GM12801 (cell line): Measurements from ENCODE around the gene SRP9.

ENCODE experiments used
- CTCF ChIP-seq: IDR thresholded peaks from one replicate; pipeline ENCODE4 v1.5.1; 2011; ENCODE audit warnings: control low read depth; ENCODE audit not compliant: insufficient read length; ENCODE audit errors: extremely low read depth

The SRP9 gene

GRCh38 chr1:225794954-225795353 is 17.3 kb downstream of the SRP9 start:
- no peak for TF ChIP-seq CTCF

- no peak for TF ChIP-seq CTCF
Observed at GRCh38 chr1:225806249-225806648, 28.6 kb downstream of the SRP9 start.

GRCh38 chr1:225808136-225808535 is 30.5 kb downstream of the SRP9 start:
- no peak for TF ChIP-seq CTCF

GRCh38 chr1:225809842-225810578 is 32.4 kb downstream of the SRP9 start, which contains the start of gene EPHX1:
Gene EPHX1 (plus strand): TSS chr1:225810124. CDS start chr1:225828730, 18,606 bp downstream.
- TF ChIP-seq CTCF: no peak

- TF ChIP-seq CTCF: no peak
Observed at GRCh38 chr1:225811622-225812487, 34.2 kb downstream of the SRP9 start.

GRCh38 chr1:225812488-225813213 is 35.0 kb downstream of the SRP9 start:
- no peak for TF ChIP-seq CTCF

- no peak for TF ChIP-seq CTCF
Observed at GRCh38 chr1:225813214-225813964, 35.8 kb downstream of the SRP9 start.
